ENCODE data around the gene SYTL3. TPM values are rescaled to one million over a fixed set of nuclear protein-coding genes. Genes with fewer than 3 reads are reported as not detected.

SYTL3 gene
- total RNA-seq, 1 experiment from 2014 or later = 17.5 TPM

- no peaks in the 10 kb centered on the region for H3K9me3 ChIP-seq (replicated peaks)
- H3K4me3 ChIP-seq = no peak overlapping the region
- no peak for DNase-seq (ENCODE audit: low read depth in 1 of 2, low spot score in 2 of 2)
- no peak overlapping the region for H3K27ac ChIP-seq
- H3K36me3 ChIP-seq = peaks cover 17% of the 10 kb centered on the region
- no peaks in the 10 kb centered on the region for H3K4me1 ChIP-seq (replicated peaks)
- H3K27me3 ChIP-seq (replicated peaks) = no peaks in the 10 kb centered on the region
Observed at GRCh38 chr6:158737710-158738615, 88.1 kb downstream of the SYTL3 start.

GRCh38 chr6:158739673-158740072 is 89.8 kb downstream of the SYTL3 start:
- DNase-seq (ENCODE audit: low read depth in 1 of 2, low spot score in 2 of 2) = no peak
- Histone ChIP-seq H3K4me3 (no peak overlapping the region), H3K27ac (no peak overlapping the region), H3K27me3 (replicated peaks) (no peaks in the 10 kb centered on the region), H3K36me3 (peaks cover 23% of the 10 kb centered on the region), H3K4me1 (replicated peaks) (no peaks in the 10 kb centered on the region), H3K9me3 (replicated peaks) (no peaks in the 10 kb centered on the region)

GRCh38 chr6:158743033-158743651 is 93.3 kb downstream of the SYTL3 start:
- Histone ChIP-seq H3K4me1 (replicated peaks) (no peaks in the 10 kb centered on the region), H3K27ac (no peak overlapping the region)

GRCh38 chr6:158744986-158745430 is 95.2 kb downstream of the SYTL3 start:
- no peaks in the 10 kb centered on the region for H3K27me3 ChIP-seq (replicated peaks)
- no peaks in the 10 kb centered on the region for H3K4me1 ChIP-seq (replicated peaks)
- H3K36me3 ChIP-seq = peaks cover 17% of the 10 kb centered on the region
- no peaks in the 10 kb centered on the region for H3K9me3 ChIP-seq (replicated peaks)
- H3K27ac ChIP-seq = no peak overlapping the region
- DNase-seq (ENCODE audit: low read depth in 1 of 2, low spot score in 2 of 2) = no peak
- H3K4me3 ChIP-seq = no peak overlapping the region

More at GRCh38 chr6:158743033-158743651, 93.3 kb downstream of the SYTL3 start:
- Histone ChIP-seq H3K4me3 (no peak overlapping the region), H3K36me3 (peaks cover 21% of the 10 kb centered on the region), H3K27me3 (replicated peaks) (no peaks in the 10 kb centered on the region), H3K9me3 (replicated peaks) (no peaks in the 10 kb centered on the region)
- DNase-seq (ENCODE audit: low read depth in 1 of 2, low spot score in 2 of 2) = no peak

- Histone ChIP-seq H3K27ac (no peak overlapping the region), H3K9me3 (replicated peaks) (no peaks in the 10 kb centered on the region), H3K27me3 (replicated peaks) (no peaks in the 10 kb centered on the region), H3K36me3 (peaks cover 17% of the 10 kb centered on the region; the same call in 1 of the 2 replicates), H3K4me3 (no peak overlapping the region), H3K4me1 (replicated peaks) (no peaks in the 10 kb centered on the region)
- no peak for DNase-seq (ENCODE audit: low read depth in 1 of 2, low spot score in 2 of 2)
Observed at GRCh38 chr6:158751224-158751623, 101.4 kb downstream of the SYTL3 start.

GRCh38 chr6:158751921-158752320 is 102.1 kb downstream of the SYTL3 start:
- DNase-seq (ENCODE audit: low read depth in 1 of 2, low spot score in 2 of 2) = no peak
- H3K4me3 ChIP-seq = no peak overlapping the region
- H3K4me1 ChIP-seq (replicated peaks) = no peaks in the 10 kb centered on the region
- H3K36me3 ChIP-seq = peaks cover 17% of the 10 kb centered on the region; the same call in 1 of the 2 replicates
- H3K27ac ChIP-seq = no peak overlapping the region
- no peaks in the 10 kb centered on the region for H3K9me3 ChIP-seq (replicated peaks)
- no peaks in the 10 kb centered on the region for H3K27me3 ChIP-seq (replicated peaks)

- DNase-seq (ENCODE audit: low read depth in 1 of 2, low spot score in 2 of 2) = no peak
- H3K27me3 ChIP-seq (replicated peaks) = no peaks in the 10 kb centered on the region
- H3K4me1 ChIP-seq (replicated peaks) = no peaks in the 10 kb centered on the region
- H3K36me3 ChIP-seq = peaks cover 20% of the 10 kb centered on the region
- H3K9me3 ChIP-seq (replicated peaks) = no peaks in the 10 kb centered on the region
- H3K27ac ChIP-seq = no peak overlapping the region
- H3K4me3 ChIP-seq = no peak overlapping the region
Observed at GRCh38 chr6:158752613-158753012, 102.8 kb downstream of the SYTL3 start.

- no peaks in the 10 kb centered on the region for H3K9me3 ChIP-seq (replicated peaks)
- no peaks in the 10 kb centered on the region for H3K4me1 ChIP-seq (replicated peaks)
- H3K27ac ChIP-seq = no peak overlapping the region
- H3K4me3 ChIP-seq = no peak overlapping the region
- H3K27me3 ChIP-seq (replicated peaks) = no peaks in the 10 kb centered on the region
- DNase-seq (ENCODE audit: low read depth in 1 of 2, low spot score in 2 of 2) = no peak
- H3K36me3 ChIP-seq = peaks cover 22% of the 10 kb centered on the region
Observed at GRCh38 chr6:158753811-158754210, 104.0 kb downstream of the SYTL3 start.

- Histone ChIP-seq H3K4me3 (no peak overlapping the region), H3K36me3 (peaks cover 20% of the 10 kb centered on the region), H3K4me1 (replicated peaks) (no peaks in the 10 kb centered on the region), H3K9me3 (replicated peaks) (no peaks in the 10 kb centered on the region), H3K27me3 (replicated peaks) (no peaks in the 10 kb centered on the region), H3K27ac (no peak overlapping the region)
- no peak for DNase-seq (ENCODE audit: low read depth in 1 of 2, low spot score in 2 of 2)
Observed at GRCh38 chr6:158754738-158755137, 104.9 kb downstream of the SYTL3 start.

GRCh38 chr6:158755636-158756035 is 105.8 kb downstream of the SYTL3 start:
- H3K36me3 ChIP-seq = peaks cover 19% of the 10 kb centered on the region
- no peaks in the 10 kb centered on the region for H3K4me1 ChIP-seq (replicated peaks)
- no peaks in the 10 kb centered on the region for H3K9me3 ChIP-seq (replicated peaks)
- no peak overlapping the region for H3K27ac ChIP-seq
- DNase-seq (ENCODE audit: low read depth in 1 of 2, low spot score in 2 of 2) = no peak
- no peak overlapping the region for H3K4me3 ChIP-seq
- H3K27me3 ChIP-seq (replicated peaks) = no peaks in the 10 kb centered on the region

GRCh38 chr6:158756126-158756525 is 106.3 kb downstream of the SYTL3 start:
- H3K4me3 ChIP-seq = no peak overlapping the region
- DNase-seq (ENCODE audit: low read depth in 1 of 2, low spot score in 2 of 2) = no peak
- H3K4me1 ChIP-seq (replicated peaks) = no peaks in the 10 kb centered on the region
- no peak overlapping the region for H3K27ac ChIP-seq
- H3K36me3 ChIP-seq = peaks cover 19% of the 10 kb centered on the region
- no peaks in the 10 kb centered on the region for H3K27me3 ChIP-seq (replicated peaks)
- no peaks in the 10 kb centered on the region for H3K9me3 ChIP-seq (replicated peaks)

- no peak overlapping the region for H3K4me3 ChIP-seq
- H3K27me3 ChIP-seq (replicated peaks) = no peaks in the 10 kb centered on the region
- peaks cover 27% of the 10 kb centered on the region for H3K36me3 ChIP-seq
- H3K4me1 ChIP-seq (replicated peaks) = no peaks in the 10 kb centered on the region
- no peak for DNase-seq (ENCODE audit: low read depth in 1 of 2, low spot score in 2 of 2)
- H3K27ac ChIP-seq = no peak overlapping the region
- H3K9me3 ChIP-seq (replicated peaks) = no peaks in the 10 kb centered on the region
Observed at GRCh38 chr6:158756977-158757752, 107.3 kb downstream of the SYTL3 start.

- peaks cover 30% of the 10 kb centered on the region for H3K36me3 ChIP-seq
- no peaks in the 10 kb centered on the region for H3K27me3 ChIP-seq (replicated peaks)
- DNase-seq (ENCODE audit: low read depth in 1 of 2, low spot score in 2 of 2) = no peak
- no peaks in the 10 kb centered on the region for H3K9me3 ChIP-seq (replicated peaks)
- no peak overlapping the region for H3K27ac ChIP-seq
- H3K4me3 ChIP-seq = no peak overlapping the region
- H3K4me1 ChIP-seq (replicated peaks) = no peaks in the 10 kb centered on the region
Observed at GRCh38 chr6:158757753-158758090, 107.9 kb downstream of the SYTL3 start.

GRCh38 chr6:158758451-158758860 is 108.6 kb downstream of the SYTL3 start:
- Histone ChIP-seq H3K4me1 (replicated peaks) (no peaks in the 10 kb centered on the region), H3K36me3 (peaks cover 36% of the 10 kb centered on the region), H3K27ac (no peak overlapping the region), H3K4me3 (no peak overlapping the region), H3K9me3 (replicated peaks) (no peaks in the 10 kb centered on the region; the same call in 1 of the 2 replicates), H3K27me3 (replicated peaks) (no peaks in the 10 kb centered on the region)
- DNase-seq (ENCODE audit: low read depth in 1 of 2, low spot score in 2 of 2) = no peak

Measured in SJSA1 (cell line).